Erythroblast (primary cell): ENCODE results near the gene SPNS2.

ENCODE experiments used
- GATA1 ChIP-seq: IDR thresholded peaks from 2 replicates; pipeline ENCODE4 v1.6.1; 2011; ENCODE audit warnings: low read depth, mild to moderate bottlenecking, control low read depth, low read length, moderate library complexity
- POLR2A ChIP-seq: IDR thresholded peaks from 2 replicates; pipeline ENCODE4 v1.6.1; 2011; ENCODE audit warnings: mild to moderate bottlenecking, low read length

DNA sequence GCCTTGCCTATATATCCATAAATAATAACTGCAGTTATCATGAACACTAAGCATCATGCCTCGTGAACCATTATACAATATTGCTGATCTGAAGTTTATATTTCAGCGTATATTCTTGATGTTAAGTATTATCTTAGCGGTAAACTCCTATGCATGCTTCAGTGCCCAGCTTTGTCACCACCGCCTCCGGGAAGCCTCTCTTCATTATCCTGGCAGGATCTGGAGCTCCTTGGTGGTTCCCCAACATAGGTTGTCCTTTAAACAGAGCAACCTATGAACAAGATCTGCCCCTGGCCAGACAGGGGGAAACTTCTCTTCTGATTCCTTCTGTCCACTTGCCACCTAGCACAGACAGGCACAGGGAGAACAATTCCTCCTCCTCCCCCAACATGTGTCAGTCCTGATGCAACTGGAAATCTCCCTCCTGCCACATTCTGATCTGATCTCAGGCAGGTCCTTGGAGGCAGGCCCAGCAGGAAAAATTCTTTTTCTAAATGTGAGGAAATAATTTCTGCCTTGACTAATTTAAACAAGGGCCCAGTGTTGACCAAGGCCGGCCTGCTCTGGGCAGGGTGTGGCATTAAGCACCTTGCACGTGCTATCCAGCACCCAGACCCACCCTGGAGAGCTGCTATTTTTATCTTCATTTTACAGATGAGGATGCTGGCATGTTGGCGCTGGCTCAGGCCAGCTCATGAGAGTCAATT, 22.4 kb downstream of the SPNS2 start:
- TF ChIP-seq POLR2A (no peak), GATA1 (no peak)
